Measurements from ENCODE around the gene PRRG1.
"Not testable (repeated sequence)": the region's sequence is repeated elsewhere in the genome, so short reads cannot be mapped to it uniquely, and the experiment has no call there.

The PRRG1 gene

GRCh38 chrX:37378830-37379229 is 29.7 kb downstream of the PRRG1 start:
- DNase-seq: no peak

- no peak for DNase-seq
Observed at GRCh38 chrX:37380256-37380655, 31.1 kb downstream of the PRRG1 start.

- no peak for DNase-seq
Observed at GRCh38 chrX:37380924-37381323, 31.8 kb downstream of the PRRG1 start.

- DNase-seq: no peak
Observed at GRCh38 chrX:37383313-37383712, 34.1 kb downstream of the PRRG1 start.

GRCh38 chrX:37388413-37388812 is 39.2 kb downstream of the PRRG1 start:
- no peak for DNase-seq

- no peak for DNase-seq
Observed at GRCh38 chrX:37405956-37406355, 56.8 kb downstream of the PRRG1 start.

- no peak for DNase-seq
Observed at GRCh38 chrX:37407736-37408135, 58.6 kb downstream of the PRRG1 start.

GRCh38 chrX:37409278-37409677 is 60.1 kb downstream of the PRRG1 start:
- no peak for DNase-seq

GRCh38 chrX:37420185-37420584 is 71.0 kb downstream of the PRRG1 start:
- DNase-seq: no peak

GRCh38 chrX:37420756-37421155 is 71.6 kb downstream of the PRRG1 start:
- DNase-seq: no peak

GRCh38 chrX:37424000-37424429 is 74.9 kb downstream of the PRRG1 start:
- DNase-seq: no peak

GRCh38 chrX:37425370-37425769 is 76.2 kb downstream of the PRRG1 start:
- DNase-seq: no peak

GRCh38 chrX:37428962-37429361 is 79.8 kb downstream of the PRRG1 start:
- not testable (repeated sequence) for DNase-seq

- DNase-seq: no peak
Observed at GRCh38 chrX:37434362-37434761, 85.2 kb downstream of the PRRG1 start.

GRCh38 chrX:37437160-37437559 is 88.0 kb downstream of the PRRG1 start:
- DNase-seq: no peak

GRCh38 chrX:37441377-37441776 is 92.2 kb downstream of the PRRG1 start:
- no peak for DNase-seq

GRCh38 chrX:37445182-37445581 is 96.0 kb downstream of the PRRG1 start:
- no peak for DNase-seq

GRCh38 chrX:37453821-37454220 is 104.7 kb downstream of the PRRG1 start:
- no peak for DNase-seq

- DNase-seq: no peak
Observed at GRCh38 chrX:37454537-37455285, 105.5 kb downstream of the PRRG1 start.

GRCh38 chrX:37455381-37455780 is 106.2 kb downstream of the PRRG1 start:
- DNase-seq: no peak

- not testable (repeated sequence) for DNase-seq
Observed at GRCh38 chrX:37460285-37460684, 111.1 kb downstream of the PRRG1 start.

- DNase-seq: no peak
Observed at GRCh38 chrX:37462346-37462745, 113.2 kb downstream of the PRRG1 start.

GRCh38 chrX:37468124-37468739 is 119.1 kb downstream of the PRRG1 start:
- DNase-seq: no peak

GRCh38 chrX:37470711-37471110 is 121.5 kb downstream of the PRRG1 start:
- DNase-seq: no peak

- no peak for DNase-seq
Observed at GRCh38 chrX:37472836-37473235, 123.7 kb downstream of the PRRG1 start.

All from NCI-H446 treated with DMSO at 0.1 percent for 48 hours (cell line).